Fibroblast of lung (primary cell): ENCODE measurements around the gene ANKRD40.

Experiments used
- CTCF ChIP-seq, 2 donors: IDR thresholded peaks in 1 of 2; conservative IDR thresholded peaks in 1 of 2; 1 replicate in 1 of 2; 2 replicates in 1 of 2; pipeline ENCODE4 v1.5.1; 2011 to 2012; ENCODE audit warnings: low read length in 2 of 2, control low read depth in 1 of 2, inconsistent platforms in 1 of 2, low read depth in 1 of 2, mild to moderate bottlenecking in 1 of 2
- EZH2 ChIP-seq: IDR thresholded peaks from 2 replicates; pipeline ENCODE4 v1.5.1; 2012; ENCODE audit warnings: low read length, control low read depth, mild to moderate bottlenecking; ENCODE audit errors: missing control alignments

GRCh38 chr17:50710650-50711049 is 2.9 kb upstream of the ANKRD40 start:
- TF ChIP-seq EZH2 (no peak), CTCF (conservative IDR thresholded peaks at IDR 0.05 in 1 of 2, IDR thresholded peaks at IDR 0.05 in 1 of 2; ENCODE audit: low read depth in 1 of 2, low read length in 2 of 2) (no peak)
